Retinal pigment epithelial cell (primary cell): ENCODE measurements around the gene MEOX1.

ENCODE experiments used
- DNase-seq: peaks from one replicate; pipeline ENCODE4 v3.0.0-alpha.2; 2010; ENCODE audit warnings: low read depth
- H3K4me3 ChIP-seq: 2 replicates; pipeline ENCODE4 v1.5.1; 2011; ENCODE audit warnings: mild to moderate bottlenecking, low read length, control low read depth, moderate library complexity
- CTCF ChIP-seq: conservative IDR thresholded peaks from 2 replicates; pipeline ENCODE4 v1.5.1; 2011; ENCODE audit warnings: low read depth, low read length, control low read depth, inconsistent platforms

MEOX1 gene

GRCh38 chr17:43661699-43662412 lies at the start of gene MEOX1:
TSS of gene MEOX1 (minus strand) at chr17:43661922. CDS start at chr17:43661534, 388 bp downstream.
- no peak for TF ChIP-seq CTCF
- no peak for DNase-seq
- no peak within 1 kb of the TSS for H3K4me3 ChIP-seq

GRCh38 chr17:43710101-43710500 lies 48.4 kb upstream of the MEOX1 start:
- H3K4me3 ChIP-seq, result no peak overlapping the region
- no peak for TF ChIP-seq CTCF
- DNase-seq, result no peak

- DNase-seq, result no peak
- H3K4me3 ChIP-seq, result no peak overlapping the region
- no peak for TF ChIP-seq CTCF
Measured at GRCh38 chr17:43709210-43709609, 47.5 kb upstream of the MEOX1 start.

- no peak for DNase-seq
- TF ChIP-seq CTCF, result no peak
- H3K4me3 ChIP-seq, result no peak overlapping the region
Measured at GRCh38 chr17:43707184-43707583, 45.5 kb upstream of the MEOX1 start.

- no peak for TF ChIP-seq CTCF
- no peak for DNase-seq
- no peak overlapping the region for H3K4me3 ChIP-seq
Measured at GRCh38 chr17:43706235-43706634, 44.5 kb upstream of the MEOX1 start.

- TF ChIP-seq CTCF, result no peak
- no peak for DNase-seq
- H3K4me3 ChIP-seq, result no peak overlapping the region
Measured at GRCh38 chr17:43703630-43704029, 41.9 kb upstream of the MEOX1 start.

GRCh38 chr17:43702637-43703036 lies 40.9 kb upstream of the MEOX1 start:
- no peak for TF ChIP-seq CTCF
- no peak overlapping the region for H3K4me3 ChIP-seq
- no peak for DNase-seq
